Dermis blood vessel endothelial cell (primary cell): Measurements from ENCODE around the gene C9orf50. TPM values are rescaled to one million over a fixed set of nuclear protein-coding genes. Genes with fewer than 3 reads are reported as not detected.
"Not testable (repeated sequence)": the region's sequence is repeated elsewhere in the genome, so short reads cannot be mapped to it uniquely, and the experiment has no call there.

Source experiments
- DNase-seq: peaks from one replicate; pipeline ENCODE4 v3.0.0; 2010
- total RNA-seq: library from RNA; depleted of rRNA; stranded (reverse); fragments of >200 nt; gene quantifications from 2 replicates; pipeline ENCODE4 v1.2.3, GENCODE V29; 2014

C9orf50 gene
- total RNA-seq, 1 donor from 2014 or later: not detected

DNA sequence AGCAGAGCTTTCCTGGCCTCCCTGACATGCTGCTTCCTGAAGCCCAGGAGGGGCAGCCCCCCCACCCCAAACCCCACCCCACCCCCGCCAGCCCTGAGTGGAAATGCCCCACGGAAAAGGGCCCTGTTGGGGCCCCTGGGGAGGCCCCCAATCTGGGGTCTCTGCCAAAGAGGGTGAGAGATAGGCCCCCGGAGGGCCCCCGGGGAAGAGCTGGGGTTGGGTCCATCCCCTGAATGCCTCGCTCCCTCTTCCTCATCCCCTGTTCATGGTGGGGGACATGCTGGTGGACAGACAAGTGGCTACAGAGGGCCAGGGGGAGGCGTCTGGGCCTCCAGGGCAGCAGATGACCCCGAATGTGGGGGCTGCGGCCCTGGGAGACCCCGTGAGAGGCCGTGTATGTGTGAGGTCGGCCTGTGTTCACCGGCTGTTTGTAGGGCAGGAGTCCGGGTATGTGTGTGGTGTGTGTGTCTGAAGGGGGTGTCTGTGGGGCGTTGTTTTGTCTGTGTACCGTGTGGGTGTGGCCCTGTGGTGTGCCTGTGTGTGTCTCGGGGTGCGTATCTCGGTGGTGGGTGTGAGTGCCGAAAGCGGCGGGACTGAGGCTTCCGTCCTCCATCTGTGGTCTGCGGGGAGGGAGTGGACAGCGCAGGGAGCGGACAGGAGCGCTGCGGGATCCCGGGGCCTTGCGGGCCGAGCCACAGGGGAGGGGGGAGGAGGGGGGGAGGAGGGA is 11.3 kb downstream of the C9orf50 start:
- peak; percentile 28 for DNase-seq

GRCh38 chr9:129608561-129609481 is 12.1 kb downstream of the C9orf50 start:
- no peak for DNase-seq

DNA sequence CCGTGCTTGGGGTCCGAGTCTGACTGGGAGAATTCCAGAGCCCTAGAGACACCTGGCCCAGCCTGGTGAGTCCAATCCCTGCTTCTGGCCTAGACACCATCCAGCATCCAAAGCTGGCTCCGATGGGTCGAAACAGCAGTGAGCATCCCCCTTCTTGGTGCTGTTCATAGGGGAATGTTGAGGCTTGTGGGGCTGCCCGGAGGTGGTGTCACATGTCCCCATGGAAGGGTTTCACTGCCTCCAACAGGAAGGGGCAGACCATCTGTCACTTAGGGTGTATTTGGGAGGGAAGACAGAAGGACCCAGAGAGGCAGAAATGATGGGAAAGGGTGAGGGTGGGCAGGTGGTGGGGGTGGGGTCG is 13.9 kb downstream of the C9orf50 start:
- no peak for DNase-seq

DNA sequence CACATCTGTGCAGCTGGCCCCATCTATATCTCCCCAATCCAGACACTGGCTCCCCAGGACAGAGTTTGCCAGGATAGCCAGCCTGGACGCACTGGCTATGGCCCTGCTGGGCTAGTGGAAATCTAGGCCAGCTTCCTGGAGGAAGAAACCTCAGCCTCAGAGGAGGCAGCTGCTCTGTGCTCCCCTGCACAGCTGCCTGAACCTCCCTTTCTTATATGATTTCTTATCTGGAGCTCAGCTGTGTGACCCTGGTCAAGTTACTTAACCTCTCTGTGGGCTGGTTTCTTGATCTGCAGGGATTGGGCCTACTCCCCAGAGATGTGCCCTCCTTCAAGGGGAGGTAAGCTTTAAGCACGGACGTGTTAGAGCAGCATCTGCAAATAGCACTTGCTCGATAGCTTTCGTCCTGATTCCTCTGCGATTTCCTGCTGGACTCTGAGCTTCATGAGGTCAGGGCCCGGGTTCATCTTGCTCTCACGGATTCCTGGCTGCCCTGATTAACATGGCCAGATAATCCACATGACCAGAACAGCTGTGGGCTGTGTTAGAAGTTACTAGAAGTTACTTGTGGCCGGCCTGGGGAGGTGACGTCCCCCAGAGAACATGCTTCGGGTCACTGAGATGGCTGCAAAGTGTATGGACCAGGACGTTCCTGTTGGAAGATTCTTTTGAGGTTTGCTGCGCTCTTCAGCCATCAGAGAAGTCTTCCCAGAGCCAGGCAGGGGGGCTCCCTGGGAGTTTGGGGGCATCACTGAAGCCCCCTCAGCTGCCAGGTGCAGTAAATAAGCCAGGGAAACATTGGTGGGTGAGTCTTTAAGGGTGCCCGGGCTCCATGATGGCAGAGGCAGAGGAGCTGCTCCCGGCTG is 14.5 kb downstream of the C9orf50 start:
- DNase-seq: no peak

DNA sequence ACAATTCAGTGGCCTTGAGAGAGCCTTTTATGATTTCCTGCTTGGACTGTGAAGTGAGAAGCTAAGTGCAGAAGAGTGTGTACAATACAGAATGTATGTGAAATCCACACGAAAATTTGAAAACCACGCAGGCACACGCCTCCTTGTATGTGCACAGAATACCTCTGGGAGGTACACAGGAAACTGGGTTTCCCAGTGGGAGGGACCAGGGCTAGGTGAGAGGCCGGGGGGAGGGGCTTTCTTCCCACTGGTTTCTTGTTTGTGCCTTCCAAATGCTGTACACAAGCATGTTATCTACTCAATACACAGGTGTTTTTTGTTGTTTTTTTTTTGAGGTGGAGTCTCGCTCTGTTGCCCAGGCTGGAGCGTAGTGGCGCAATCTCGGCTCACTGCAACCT is 16.1 kb downstream of the C9orf50 start:
- no peak for DNase-seq

- no peak for DNase-seq
These were observed 16.7 kb downstream of the C9orf50 start for GRCh38 chr9:129604056-129604765.

- DNase-seq: no peak
These were observed 18.1 kb downstream of the C9orf50 start for GRCh38 chr9:129602598-129603415.

GRCh38 chr9:129601082-129601674 is 19.7 kb downstream of the C9orf50 start:
- DNase-seq: no peak

DNA sequence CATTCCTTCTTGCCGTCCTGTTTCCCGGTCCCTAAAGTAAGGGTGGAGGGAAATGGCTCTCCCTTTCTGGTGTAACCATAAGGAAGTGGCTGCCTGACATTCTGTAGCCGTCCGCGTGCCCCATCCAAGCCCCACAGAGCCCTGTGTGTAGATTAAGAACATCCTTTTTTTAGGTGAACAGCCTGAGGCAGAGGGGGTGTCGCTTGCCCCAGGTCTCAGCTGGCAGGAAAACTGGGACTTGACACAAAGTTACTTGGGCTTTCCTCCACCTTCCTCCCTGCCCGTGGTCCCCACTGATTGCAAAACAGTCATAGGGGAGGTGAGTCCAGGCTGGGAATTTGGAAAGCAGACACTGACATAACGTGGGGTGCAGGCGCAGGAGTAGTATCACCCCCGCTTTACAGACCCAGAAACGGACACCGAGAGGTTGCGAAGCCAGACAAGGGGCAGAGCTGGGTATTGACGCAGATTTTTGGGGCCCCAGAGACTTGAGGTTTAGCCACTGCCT is 22.8 kb downstream of the C9orf50 start:
- no peak for DNase-seq

GRCh38 chr9:129597355-129598088 is 23.4 kb downstream of the C9orf50 start:
- peak; percentile 51 for DNase-seq

- DNase-seq: no peak
These were observed 24.2 kb downstream of the C9orf50 start for GRCh38 chr9:129596541-129597331.

- DNase-seq: no peak
These were observed 24.9 kb downstream of the C9orf50 start for GRCh38 chr9:129595903-129596540.

DNA sequence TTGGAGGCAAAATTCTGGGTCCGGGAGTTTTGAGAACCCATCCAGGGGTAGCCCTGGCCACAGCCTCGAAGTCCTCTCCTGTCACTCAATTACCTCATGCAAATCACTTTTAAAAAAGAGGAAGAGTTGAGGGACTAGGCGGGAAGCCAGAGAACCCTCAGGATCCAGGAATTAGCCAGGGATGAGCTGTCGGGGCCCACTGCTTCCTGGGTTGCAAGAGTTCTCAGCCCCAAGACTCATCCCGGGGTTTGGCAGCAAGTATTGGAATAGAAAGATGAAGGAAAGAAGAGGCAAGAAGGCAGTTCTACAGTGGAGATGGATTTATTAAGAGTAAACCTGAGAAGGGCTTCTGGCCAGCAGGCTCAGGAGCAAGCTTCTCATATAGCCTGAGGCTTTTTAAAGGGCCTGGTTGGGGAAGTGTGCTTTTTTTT is 25.6 kb downstream of the C9orf50 start:
- no peak for DNase-seq

DNA sequence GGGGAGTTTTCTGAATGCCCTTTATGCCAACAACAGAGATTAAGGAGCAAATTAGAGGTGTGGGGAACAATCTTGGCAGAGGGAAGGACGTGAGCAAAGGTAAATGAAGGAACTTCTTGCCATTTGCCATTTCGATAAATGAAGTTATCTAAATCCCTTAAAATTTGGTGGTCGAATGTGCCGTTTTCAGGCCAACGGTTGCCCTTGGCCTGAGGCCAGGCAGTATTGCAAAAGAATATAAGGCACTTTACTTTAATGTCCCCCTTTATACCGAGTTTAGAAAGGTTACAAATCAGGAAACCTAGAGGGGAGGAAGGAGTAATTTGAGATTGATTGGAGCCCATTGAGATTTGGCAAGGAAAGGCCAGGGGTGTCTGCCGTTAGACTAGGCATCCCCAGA is 26.3 kb downstream of the C9orf50 start:
- no peak for DNase-seq

DNA sequence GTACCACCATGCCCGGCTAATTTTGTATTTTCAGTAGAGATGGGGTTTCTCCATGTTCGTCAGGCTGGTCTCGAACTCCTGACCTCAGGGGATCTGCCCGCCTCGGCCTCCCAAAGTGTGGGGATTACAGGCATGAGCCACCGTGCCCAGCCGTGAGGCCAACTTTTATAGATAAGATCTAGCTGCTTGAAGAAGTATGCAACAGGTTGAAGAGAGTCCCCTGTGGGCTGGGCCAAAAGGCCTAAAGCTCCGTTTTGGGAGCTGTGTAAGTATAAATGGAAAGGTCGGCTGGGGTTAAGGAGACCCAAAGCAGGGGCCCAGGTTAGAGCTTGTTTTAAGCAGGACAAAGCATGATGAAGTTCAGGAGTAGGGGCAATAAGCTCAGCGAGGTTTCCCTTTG is 28.1 kb downstream of the C9orf50 start:
- DNase-seq: not testable (repeated sequence)

DNA sequence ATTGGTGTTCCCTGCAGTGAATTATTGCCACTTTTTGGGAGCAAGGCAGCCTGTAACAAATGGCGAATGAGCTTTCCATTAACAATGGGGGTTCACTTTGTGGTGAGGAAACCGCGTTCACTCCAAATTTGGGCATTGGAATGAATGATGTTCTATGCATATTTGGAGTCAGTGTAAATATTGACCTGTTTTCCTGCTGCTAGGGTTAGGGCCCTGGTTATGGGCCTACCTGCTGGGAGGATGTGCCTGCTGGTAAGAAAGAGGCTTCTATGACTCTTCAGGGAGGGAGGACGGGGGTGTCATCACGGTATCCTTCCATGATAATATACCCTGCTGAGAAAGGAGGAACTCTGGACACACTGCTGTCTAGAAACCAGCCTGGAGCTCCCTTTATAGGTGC is 29.0 kb downstream of the C9orf50 start:
- no peak for DNase-seq

- DNase-seq: no peak
These were observed 30.4 kb downstream of the C9orf50 start for GRCh38 chr9:129590466-129590865.

GRCh38 chr9:129587487-129588262 is 33.2 kb downstream of the C9orf50 start:
- DNase-seq: no peak
